Right atrium auricular region (tissue), 2 donors: Measurements from ENCODE around the gene HES4. TPM values are rescaled to one million over a fixed set of nuclear protein-coding genes. Genes with fewer than 3 reads are reported as not detected.
A peak's percentile ranks its signal among the peaks of the same experiment; 100 is the strongest.
"Not testable (repeated sequence)": the region's sequence is repeated elsewhere in the genome, so short reads cannot be mapped to it uniquely, and the experiment has no call there.

Experiments used
- DNase-seq: peaks from one replicate; pipeline ENCODE4 v3.0.0-alpha.2; 2019; ENCODE audit warnings: low spot score
- H3K27ac ChIP-seq, 2 donors: fragments of 200-600 bp; sonication (generic); 1 replicate in 1 of 2; 2 replicates in 1 of 2; pipeline ENCODE4 v1.5.1; 2016 to 2019
- H3K27me3 ChIP-seq, 2 donors: fragments of 200-600 bp; sonication (generic); one replicate each; pipeline versions ENCODE4 v1.5.1 to v1.6.0; 2017 to 2019
- H3K36me3 ChIP-seq: fragments of 200-600 bp; sonication (generic); one replicate; pipeline ENCODE4 v1.5.1; 2016
- H3K4me1 ChIP-seq, 2 donors: fragments of 200-600 bp; sonication (generic); one replicate each; pipeline versions ENCODE4 v1.5.1 to v1.6.0; 2017 to 2019
- H3K4me3 ChIP-seq, 2 donors: fragments of 200-600 bp; sonication (generic); 1 replicate in 1 of 2; 2 replicates in 1 of 2; pipeline ENCODE4 v1.5.1; 2017 to 2019; ENCODE audit warnings: mild to moderate bottlenecking in 1 of 2, moderate library complexity in 1 of 2
- H3K9me3 ChIP-seq, 2 donors: fragments of 200-600 bp; sonication (generic); one replicate each; pipeline ENCODE4 v1.5.1; 2019
- CTCF ChIP-seq, 2 donors: fragments of 200-600 bp; sonication (generic); IDR thresholded peaks; one replicate each; pipeline ENCODE4 v1.5.1; 2019; ENCODE audit warnings: antibody characterized with exemption in 2 of 2
- total RNA-seq, 2 donors: library from RNA; depleted of rRNA; stranded (reverse); fragments of >200 nt; gene quantifications; one replicate each; pipeline ENCODE4 v1.1.0, GENCODE V29; 2016

HES4 gene
- total RNA-seq, 2 donors from 2014 or later = 31.8 to 68.4 TPM

- H3K4me3 ChIP-seq = peak overlapping the region; percentile 34 to 41
- H3K27ac ChIP-seq = peak overlapping the region; percentile 91 to 93
- H3K4me1 ChIP-seq = peaks cover 0 to 55% of the 10 kb centered on the region in 2 donors
- peaks cover 15% of the 10 kb centered on the region for H3K36me3 ChIP-seq
- TF ChIP-seq CTCF (IDR thresholded peaks at IDR 0.05) = no peak
- no peaks in the 10 kb centered on the region for H3K9me3 ChIP-seq
- DNase-seq = no peak
- H3K27me3 ChIP-seq = no peaks in the 10 kb centered on the region
Measured at GRCh38 chr1:980137-980571, 19.7 kb downstream of the HES4 start.

DNA sequence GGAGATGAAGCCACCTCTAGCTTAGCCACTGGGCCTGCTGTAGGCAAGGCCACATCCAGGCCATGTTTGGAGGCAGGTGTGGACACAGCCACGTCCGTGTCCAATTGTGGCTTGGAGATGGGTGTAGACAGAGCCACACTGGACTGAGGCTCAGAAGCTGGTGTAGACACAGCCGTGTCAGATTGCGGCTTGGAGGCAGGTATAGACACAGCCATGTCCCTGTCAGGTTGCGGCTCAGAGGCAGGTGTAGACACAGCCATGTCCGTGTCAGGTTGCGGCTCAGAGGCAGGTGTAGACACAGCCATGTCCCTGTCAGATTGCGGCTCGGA lies 20.2 kb downstream of the HES4 start:
- no peak for TF ChIP-seq CTCF (IDR thresholded peaks at IDR 0.05)
- peak overlapping the region in 1 of 2 donors; percentile 34 for H3K4me3 ChIP-seq
- H3K36me3 ChIP-seq = peaks cover 15% of the 10 kb centered on the region
- peak overlapping the region; percentile 91 to 93 for H3K27ac ChIP-seq
- DNase-seq = no peak
- H3K9me3 ChIP-seq = no peaks in the 10 kb centered on the region
- H3K27me3 ChIP-seq = no peaks in the 10 kb centered on the region
- H3K4me1 ChIP-seq = peaks cover 0 to 55% of the 10 kb centered on the region in 2 donors

- no peak for TF ChIP-seq CTCF (IDR thresholded peaks at IDR 0.05)
- no peak for DNase-seq
- H3K27ac ChIP-seq = peak overlapping the region; percentile 91 to 93
- no peaks in the 10 kb centered on the region for H3K9me3 ChIP-seq
- no peaks in the 10 kb centered on the region for H3K27me3 ChIP-seq
- H3K4me3 ChIP-seq = peak overlapping the region; percentile 7 to 34
- peaks cover 0 to 53% of the 10 kb centered on the region in 2 donors for H3K4me1 ChIP-seq
- peaks cover 15% of the 10 kb centered on the region for H3K36me3 ChIP-seq
Measured at GRCh38 chr1:978835-979743, 20.8 kb downstream of the HES4 start.

GRCh38 chr1:978069-978834 lies 21.6 kb downstream of the HES4 start:
- TF ChIP-seq CTCF (IDR thresholded peaks at IDR 0.05) = no peak
- Histone ChIP-seq H3K36me3 (peaks cover 15% of the 10 kb centered on the region), H3K4me3 (peak overlapping the region; percentile 7 to 34), H3K27me3 (no peaks in the 10 kb centered on the region), H3K27ac (peak overlapping the region; percentile 53 to 91), H3K9me3 (no peaks in the 10 kb centered on the region), H3K4me1 (peaks cover 0 to 48% of the 10 kb centered on the region in 2 donors)
- DNase-seq = no peak

DNA sequence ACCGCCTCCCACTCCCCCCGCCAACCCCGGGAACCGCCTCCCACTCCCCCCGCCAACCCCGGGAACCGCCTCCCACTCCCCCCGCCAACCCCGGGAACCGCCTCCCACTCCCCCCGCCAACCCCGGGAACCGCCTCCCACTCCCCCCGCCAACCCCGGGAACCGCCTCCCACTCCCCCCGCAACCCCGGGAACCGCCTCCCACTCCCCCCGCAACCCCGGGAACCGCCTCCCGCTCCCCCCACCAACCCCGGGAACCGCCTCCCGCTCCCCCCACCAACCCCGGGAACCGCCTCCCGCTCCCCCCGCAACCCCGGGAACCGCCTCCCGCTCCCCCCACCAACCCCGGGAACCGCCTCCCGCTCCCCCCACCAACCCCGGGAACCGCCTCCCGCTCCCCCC lies 23.1 kb downstream of the HES4 start:
- not testable (repeated sequence) for DNase-seq, H3K27ac ChIP-seq, H3K27me3 ChIP-seq, H3K4me3 ChIP-seq, H3K9me3 ChIP-seq
- Histone ChIP-seq H3K4me1 (peaks cover 0 to 41% of the 10 kb centered on the region in 2 donors), H3K36me3 (peaks cover 15% of the 10 kb centered on the region)
